Activated CD4-positive, alpha-beta T cell treated with anti-CD3 and anti-CD28 coated beads for 36 hours (primary cell): ENCODE measurements around the gene INIP. TPM values are rescaled to one million over a fixed set of nuclear protein-coding genes. Genes with fewer than 3 reads are reported as not detected.
"Not testable (repeated sequence)": the region's sequence is repeated elsewhere in the genome, so short reads cannot be mapped to it uniquely, and the experiment has no call there.

Experiments used
- ATAC-seq: fragments of 200-7000 bp; cut with Tn5 transposase; one replicate; pipeline ENCODE4 v1.10.0; 2021; ENCODE audit warnings: mild to moderate bottlenecking, moderate library complexity
- CTCF ChIA-PET: fragments of 350-600 bp; sonication (Branson Sonifier 250); formaldehyde crosslinking; loops from one replicate; lab custom pipeline; 2021; ENCODE audit warnings: antibody characterized with exemption; lab: Charles Lee
- POLR2A ChIA-PET: fragments of 350-600 bp; sonication (Branson Sonifier 250); formaldehyde crosslinking; loops from one replicate; lab custom pipeline; 2021; ENCODE audit warnings: antibody characterized with exemption, inconsistent platforms; lab: Charles Lee
- DNase-seq: peaks from one replicate; pipeline ENCODE4 v3.0.0-alpha.2; 2020
- H3K27ac Mint-ChIP-seq: one replicate; pipeline ENCODE4 v1.8.0; 2021; ENCODE audit warnings: mixed read lengths
- H3K27me3 Mint-ChIP-seq: one replicate; pipeline ENCODE4 v1.8.0; 2021; ENCODE audit warnings: mixed read lengths
- H3K36me3 Mint-ChIP-seq: one replicate; pipeline ENCODE4 v1.8.0; 2021; ENCODE audit warnings: low read depth, mixed read lengths
- H3K4me1 Mint-ChIP-seq: one replicate; pipeline ENCODE4 v1.8.0; 2021; ENCODE audit warnings: mixed read lengths
- H3K4me3 Mint-ChIP-seq: one replicate; pipeline ENCODE4 v1.8.0; 2021; ENCODE audit warnings: mild to moderate bottlenecking, moderate library complexity, mixed read lengths
- H3K9me3 Mint-ChIP-seq: one replicate; pipeline ENCODE4 v1.8.0; 2021; ENCODE audit warnings: low read depth, mixed read lengths
- intact Hi-C, 2 experiments: fragments of 100-400 bp; cut with DNase I in 1 of 2; cut with micrococcal nuclease in 1 of 2; formaldehyde crosslinking; loops; one replicate each; pipeline versions ENCODE4 v1.14.2 to v1.15.1; 2022 to 2024; cut with DNase I, micrococcal nuclease
- total RNA-seq, 2 experiments: library from RNA; stranded (reverse); gene quantifications; one replicate each; pipeline ENCODE4 v1.2.3, GENCODE V29; 2021

Gene INIP
- total RNA-seq, 2 experiments from 2014 or later, result 37.3 to 37.7 TPM

DNA sequence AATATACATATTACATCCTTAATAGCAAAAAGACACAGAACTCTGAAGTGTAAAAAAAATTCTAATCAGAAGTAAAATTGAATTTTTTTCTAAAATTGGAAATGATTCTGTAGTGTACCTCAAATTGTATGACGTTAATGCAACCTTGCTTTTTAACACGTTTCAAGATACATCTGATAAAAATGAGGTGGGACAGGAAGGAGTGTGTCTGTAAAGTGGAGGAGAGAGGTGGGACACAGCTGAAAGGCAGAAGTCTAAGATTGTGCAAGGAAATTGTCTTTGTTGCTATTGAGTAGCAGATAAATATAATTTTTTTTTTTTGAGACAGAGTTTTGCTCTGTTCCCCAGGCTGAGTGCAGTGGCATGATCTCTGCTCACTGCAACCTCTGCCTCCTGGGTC, 17.0 kb upstream of the INIP start:
- H3K4me3 Mint-ChIP-seq, result no peak overlapping the region
- ChIA-PET POLR2A (no interaction called here), CTCF (no interaction called here)
- DNase-seq (no peak), ATAC-seq (no peak)
- no peak overlapping the region for H3K27ac Mint-ChIP-seq
- H3K4me1 Mint-ChIP-seq, result no peaks in the 10 kb centered on the region
- intact Hi-C loops, result no loop called here
- H3K27me3 Mint-ChIP-seq, result no peaks in the 10 kb centered on the region
- no peaks in the 10 kb centered on the region for H3K36me3 Mint-ChIP-seq
- H3K9me3 Mint-ChIP-seq, result no peaks in the 10 kb centered on the region

DNA sequence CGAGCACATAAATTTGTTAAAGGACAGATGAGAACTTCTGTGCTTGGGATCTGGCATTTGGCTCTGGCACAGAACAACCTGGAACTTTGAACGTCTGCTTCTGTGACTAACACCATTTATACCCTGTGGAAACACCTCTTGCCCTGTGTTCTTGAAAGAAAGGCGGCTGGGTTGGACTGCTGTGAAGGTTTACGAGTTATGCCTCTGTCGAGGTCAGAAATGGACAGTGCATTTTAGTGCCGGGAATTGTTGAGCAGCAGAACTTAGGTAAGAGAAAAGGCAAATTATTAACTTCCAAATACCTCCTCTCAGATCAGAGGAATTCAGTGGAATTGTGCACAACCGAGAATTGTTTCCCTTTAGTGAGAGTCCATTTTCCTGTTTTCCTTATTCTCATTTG, 14.1 kb upstream of the INIP start:
- no peak for DNase-seq
- Mint-ChIP-seq H3K36me3 (no peaks in the 10 kb centered on the region), H3K9me3 (no peaks in the 10 kb centered on the region), H3K27ac (no peak overlapping the region), H3K27me3 (no peaks in the 10 kb centered on the region), H3K4me1 (no peaks in the 10 kb centered on the region), H3K4me3 (no peak overlapping the region)
- no peak for ATAC-seq
- intact Hi-C loops, result no loop called here
- POLR2A ChIA-PET, result no interaction called here
- CTCF ChIA-PET, result interaction anchor here (1.0 kb wide), 1 partner anchor 18 kb away, joined by 4 read pairs; the partner anchor contains the start of gene SNX30

DNA sequence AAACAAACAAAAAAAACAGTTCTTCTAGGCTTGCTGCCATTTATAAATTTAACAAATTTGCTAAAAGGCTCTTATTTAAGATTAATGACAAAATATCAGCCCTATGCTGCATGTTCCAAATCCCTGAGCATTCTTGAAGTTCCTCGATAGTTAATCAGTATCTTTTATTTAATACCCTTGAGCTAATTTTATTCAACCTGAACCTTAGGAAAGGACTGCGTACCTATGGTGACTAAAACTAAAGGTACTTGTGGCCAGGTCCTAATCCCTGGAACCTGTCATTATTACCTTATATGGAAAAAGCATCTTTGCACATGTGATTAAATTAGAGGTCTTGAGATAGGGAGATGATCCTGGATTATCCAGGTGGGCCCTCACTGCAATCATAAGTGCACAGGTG, 10.5 kb upstream of the INIP start:
- Mint-ChIP-seq H3K36me3 (no peaks in the 10 kb centered on the region), H3K27ac (no peak overlapping the region), H3K9me3 (no peaks in the 10 kb centered on the region), H3K27me3 (no peaks in the 10 kb centered on the region), H3K4me1 (no peaks in the 10 kb centered on the region), H3K4me3 (no peak overlapping the region)
- ChIA-PET CTCF (interaction anchor here (1.9 kb wide), 1 partner anchor 10 kb away, joined by 7 read pairs; the partner anchor contains the start of gene INIP), POLR2A (no interaction called here)
- no peak for ATAC-seq
- no peak for DNase-seq
- intact Hi-C loops, result no loop called here

DNA sequence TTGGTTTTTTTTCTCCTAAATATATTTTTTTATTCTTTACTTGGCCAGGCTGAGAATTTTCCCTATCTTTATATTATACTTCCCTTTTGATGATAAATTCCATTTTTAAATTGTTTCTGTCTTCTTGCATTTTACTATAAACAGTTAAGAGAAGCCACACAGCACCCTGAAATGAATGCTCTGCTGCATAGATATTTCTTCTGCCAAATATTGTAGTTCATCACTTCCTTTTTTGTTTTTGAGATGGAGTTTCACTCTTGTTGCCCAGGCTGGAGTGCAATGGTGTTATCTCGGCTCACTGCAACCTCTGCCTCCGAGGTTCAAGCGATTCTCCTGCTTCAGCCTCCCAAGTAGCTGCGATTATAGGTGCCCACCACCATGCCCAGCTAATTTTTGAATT, 8.5 kb upstream of the INIP start:
- no peaks in the 10 kb centered on the region for H3K9me3 Mint-ChIP-seq
- H3K27ac Mint-ChIP-seq, result no peak overlapping the region
- CTCF ChIA-PET, result no interaction called here
- no peaks in the 10 kb centered on the region for H3K36me3 Mint-ChIP-seq
- no peak for ATAC-seq
- H3K27me3 Mint-ChIP-seq, result no peaks in the 10 kb centered on the region
- no peaks in the 10 kb centered on the region for H3K4me1 Mint-ChIP-seq
- POLR2A ChIA-PET, result no interaction called here
- intact Hi-C loops, result no loop called here
- no peak for DNase-seq
- H3K4me3 Mint-ChIP-seq, result no peak overlapping the region

DNA sequence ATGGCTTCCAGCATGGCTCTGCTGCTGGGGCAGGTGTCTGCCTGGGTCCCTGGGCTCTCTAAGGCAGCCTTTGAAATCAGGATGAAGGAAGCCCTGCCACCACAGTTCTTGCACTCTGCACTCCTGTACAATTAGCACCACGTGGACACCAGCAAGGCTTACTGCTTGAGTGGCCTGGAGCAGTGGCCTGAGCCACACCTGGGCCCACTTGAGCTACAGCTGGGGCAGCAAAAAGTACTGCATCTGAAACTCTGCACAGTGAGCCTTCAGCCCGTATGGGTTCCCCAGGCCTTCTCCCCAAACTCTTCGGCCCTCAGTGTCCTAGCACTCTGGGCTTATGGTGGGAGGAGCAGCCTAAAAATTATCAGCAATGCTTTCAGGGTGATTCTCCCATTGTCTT, 8.0 kb upstream of the INIP start:
- ChIA-PET POLR2A (no interaction called here), CTCF (no interaction called here)
- Mint-ChIP-seq H3K4me1 (no peaks in the 10 kb centered on the region), H3K36me3 (no peaks in the 10 kb centered on the region), H3K4me3 (no peak overlapping the region), H3K9me3 (no peaks in the 10 kb centered on the region), H3K27me3 (no peaks in the 10 kb centered on the region), H3K27ac (no peak overlapping the region)
- ATAC-seq, result no peak
- no peak for DNase-seq
- intact Hi-C loops, result no loop called here

DNA sequence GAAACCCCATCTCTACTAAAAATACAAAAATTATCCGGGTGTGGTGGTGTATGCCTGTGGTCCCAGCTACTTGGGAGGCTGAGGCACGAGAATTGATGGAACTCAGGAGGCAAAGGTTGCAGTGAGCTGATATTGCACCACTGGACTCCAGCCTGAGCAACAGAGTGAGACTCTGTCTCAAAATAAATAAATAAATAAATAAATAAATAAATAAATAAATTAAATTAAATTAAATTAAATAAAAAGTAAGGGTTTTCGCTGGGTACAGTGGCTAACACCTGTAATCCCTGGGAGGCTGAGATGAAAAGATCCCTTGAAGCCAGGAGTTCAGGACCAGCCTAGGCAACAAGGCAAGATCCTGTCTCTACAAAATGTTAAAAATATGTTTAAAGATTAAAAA, 4.8 kb upstream of the INIP start:
- CTCF ChIA-PET, result interaction anchor here (1.0 to 1.5 kb wide), 2 partner anchors 27 to 180 kb away, joined by 3 to 4 read pairs; no protein-coding TSS in a partner anchor
- ATAC-seq, H3K27me3 Mint-ChIP-seq, H3K4me1 Mint-ChIP-seq, DNase-seq, H3K4me3 Mint-ChIP-seq, POLR2A ChIA-PET, H3K9me3 Mint-ChIP-seq, H3K36me3 Mint-ChIP-seq, intact Hi-C loops, H3K27ac Mint-ChIP-seq: not testable (repeated sequence)

DNA sequence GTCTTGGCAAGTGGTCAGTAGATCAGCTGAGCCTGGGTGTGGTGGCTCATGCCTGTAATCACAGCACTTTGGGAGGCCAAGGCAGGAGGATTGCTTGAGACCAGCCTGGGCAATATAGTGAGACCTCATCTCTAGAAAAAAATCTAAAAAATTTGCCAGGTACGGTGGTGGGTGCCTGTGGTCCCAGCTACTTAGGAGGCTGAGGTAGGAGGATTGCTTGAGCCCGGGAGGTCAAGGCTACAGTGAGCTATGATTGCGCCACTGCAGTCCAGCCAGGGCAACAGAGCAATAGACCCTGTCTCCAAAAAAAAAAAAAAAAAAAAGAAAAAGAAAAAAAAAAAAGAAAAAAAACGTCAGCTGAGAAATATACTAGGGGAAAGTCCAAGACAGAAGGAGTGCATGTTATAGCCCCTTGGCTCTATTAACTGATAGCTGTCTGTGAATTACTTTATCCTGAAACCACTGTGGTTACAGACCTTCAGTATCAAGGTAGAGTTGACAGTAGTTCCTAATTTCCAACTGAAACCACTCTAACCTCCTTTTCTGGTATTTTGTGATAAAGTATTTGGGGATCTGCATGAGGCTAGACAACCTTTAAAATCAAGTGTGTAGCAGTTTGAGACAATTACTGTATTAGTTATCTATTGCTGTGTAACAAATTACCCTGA, 2.3 kb upstream of the INIP start:
- ChIA-PET CTCF (interaction anchor here (0.6 to 2.0 kb wide), 3 partner anchors 16 to 543 kb away, joined by 3 to 8 read pairs (median 4); no protein-coding TSS in a partner anchor), POLR2A (no interaction called here)
- no peaks in the 10 kb centered on the region for H3K9me3 Mint-ChIP-seq
- DNase-seq (no peak), ATAC-seq (no peak)
- no peaks in the 10 kb centered on the region for H3K27me3 Mint-ChIP-seq
- peaks cover 21% of the 10 kb centered on the region for H3K4me1 Mint-ChIP-seq
- intact Hi-C loops, result no loop called here
- H3K36me3 Mint-ChIP-seq, result peaks cover 2% of the 10 kb centered on the region
- H3K27ac Mint-ChIP-seq, result no peak overlapping the region
- no peak overlapping the region for H3K4me3 Mint-ChIP-seq

DNA sequence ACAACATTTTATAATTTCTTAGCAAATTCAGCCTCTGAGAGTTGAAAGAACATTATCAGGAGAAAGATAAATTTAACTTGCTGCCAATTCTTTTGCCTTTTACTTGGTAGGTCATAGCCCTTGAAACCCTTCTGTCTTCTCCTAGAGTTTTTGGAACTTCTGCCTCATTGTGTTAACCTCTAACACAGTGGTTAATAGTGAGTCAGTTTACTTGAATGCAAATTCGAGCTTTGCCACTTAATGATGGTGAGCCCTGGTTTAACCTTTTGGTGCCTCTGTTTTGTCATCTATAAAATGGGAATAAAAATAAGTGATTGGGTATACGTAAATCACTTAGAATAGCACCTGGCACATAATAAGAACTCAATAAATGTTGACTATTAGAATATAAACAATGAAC, 1.8 kb upstream of the INIP start:
- Mint-ChIP-seq H3K36me3 (peaks cover 2% of the 10 kb centered on the region), H3K9me3 (no peaks in the 10 kb centered on the region), H3K4me3 (no peak overlapping the region), H3K27ac (no peak overlapping the region), H3K27me3 (no peaks in the 10 kb centered on the region), H3K4me1 (peaks cover 24% of the 10 kb centered on the region)
- POLR2A ChIA-PET, result interaction anchor here (0.6 to 1.4 kb wide), 3 partner anchors 340 to 1246 kb away, joined by 3 read pairs; no protein-coding TSS in a partner anchor
- DNase-seq, result no peak
- intact Hi-C loops, result loop anchor here (2.0 to 10.0 kb wide), 7 partner anchors 73 to 1235 kb away; partner anchors contain the start of genes ECPAS (in 1 of the 2), PTBP3 (in 1 of the 2) and UGCG (in 1 of the 2)
- ATAC-seq, result no peak
- CTCF ChIA-PET, result interaction anchor here (0.5 to 2.0 kb wide), 6 partner anchors 15 to 543 kb away, joined by 3 to 8 read pairs (median 4); no protein-coding TSS in a partner anchor

DNA sequence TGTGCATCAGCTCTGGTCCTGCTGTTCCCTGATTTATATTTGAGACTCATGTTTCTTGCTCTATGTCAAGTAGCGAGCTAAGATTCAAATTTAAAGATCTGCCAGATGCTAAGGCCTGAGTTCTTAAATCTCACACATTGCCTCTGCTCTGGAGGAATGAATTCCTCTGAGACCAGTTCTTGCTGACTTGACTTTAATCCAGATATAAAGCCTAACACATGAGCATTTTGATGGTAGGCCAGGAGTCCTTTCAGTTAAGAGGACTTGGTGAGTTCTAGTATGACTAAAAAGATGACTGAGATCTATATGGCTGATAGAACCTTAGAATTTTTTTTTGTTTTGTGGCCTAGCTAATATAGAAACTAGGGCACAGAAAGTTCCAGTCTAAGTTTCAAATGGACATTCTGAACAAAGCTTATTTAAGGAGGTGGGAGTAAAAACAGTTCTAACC, 1.3 kb upstream of the INIP start:
- no peak for ATAC-seq
- intact Hi-C loops, result loop anchor here (2.0 to 10.0 kb wide), 7 partner anchors 73 to 1234 kb away; partner anchors contain the start of genes ECPAS (in 1 of the 2), PTBP3 (in 1 of the 2) and UGCG (in 1 of the 2)
- Mint-ChIP-seq H3K27me3 (no peaks in the 10 kb centered on the region), H3K27ac (no peak overlapping the region), H3K36me3 (peaks cover 2% of the 10 kb centered on the region), H3K4me1 (peaks cover 26% of the 10 kb centered on the region), H3K4me3 (no peak overlapping the region), H3K9me3 (no peaks in the 10 kb centered on the region)
- DNase-seq, result no peak
- CTCF ChIA-PET, result interaction anchor here (0.5 to 2.0 kb wide), 8 partner anchors 9 to 536 kb away, joined by 3 to 8 read pairs (median 4); partner anchors contain the start of gene SNX30
- POLR2A ChIA-PET, result interaction anchor here (0.6 to 1.4 kb wide), 3 partner anchors 340 to 1246 kb away, joined by 3 read pairs; no protein-coding TSS in a partner anchor

DNA sequence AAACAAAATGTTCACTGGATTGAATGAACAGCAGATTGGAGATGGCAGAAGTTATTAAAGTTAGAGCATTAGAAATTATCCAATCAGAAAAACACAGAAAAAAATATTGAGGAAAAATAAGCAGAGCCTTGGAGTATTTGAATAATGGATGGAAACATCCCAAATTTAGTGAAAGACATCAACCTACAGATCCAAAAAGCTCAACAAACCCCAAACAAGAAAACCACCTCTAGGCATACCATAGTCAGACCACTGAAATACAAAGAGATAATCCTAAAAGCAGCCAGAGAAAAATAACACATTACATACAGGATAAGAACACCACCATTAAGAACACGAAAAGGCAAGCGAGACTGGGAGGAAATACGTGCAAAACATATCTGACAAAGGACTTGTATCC, 5.2 kb downstream of the INIP start:
- H3K4me1 Mint-ChIP-seq, result peaks cover 53% of the 10 kb centered on the region
- H3K27ac Mint-ChIP-seq, result no peak overlapping the region
- ChIA-PET CTCF (interaction anchor here (0.9 to 1.2 kb wide), 2 partner anchors 18 to 79 kb away, joined by 3 read pairs; no protein-coding TSS in a partner anchor), POLR2A (no interaction called here)
- DNase-seq (no peak), ATAC-seq (no peak)
- H3K27me3 Mint-ChIP-seq, result no peaks in the 10 kb centered on the region
- no peaks in the 10 kb centered on the region for H3K9me3 Mint-ChIP-seq
- intact Hi-C loops, result loop anchor here (10.0 kb wide), 4 partner anchors 338 to 1228 kb away; partner anchors contain the start of genes ECPAS (in 1 of the 2) and UGCG (in 1 of the 2)
- H3K4me3 Mint-ChIP-seq, result no peak overlapping the region
- peaks cover 30% of the 10 kb centered on the region for H3K36me3 Mint-ChIP-seq

DNA sequence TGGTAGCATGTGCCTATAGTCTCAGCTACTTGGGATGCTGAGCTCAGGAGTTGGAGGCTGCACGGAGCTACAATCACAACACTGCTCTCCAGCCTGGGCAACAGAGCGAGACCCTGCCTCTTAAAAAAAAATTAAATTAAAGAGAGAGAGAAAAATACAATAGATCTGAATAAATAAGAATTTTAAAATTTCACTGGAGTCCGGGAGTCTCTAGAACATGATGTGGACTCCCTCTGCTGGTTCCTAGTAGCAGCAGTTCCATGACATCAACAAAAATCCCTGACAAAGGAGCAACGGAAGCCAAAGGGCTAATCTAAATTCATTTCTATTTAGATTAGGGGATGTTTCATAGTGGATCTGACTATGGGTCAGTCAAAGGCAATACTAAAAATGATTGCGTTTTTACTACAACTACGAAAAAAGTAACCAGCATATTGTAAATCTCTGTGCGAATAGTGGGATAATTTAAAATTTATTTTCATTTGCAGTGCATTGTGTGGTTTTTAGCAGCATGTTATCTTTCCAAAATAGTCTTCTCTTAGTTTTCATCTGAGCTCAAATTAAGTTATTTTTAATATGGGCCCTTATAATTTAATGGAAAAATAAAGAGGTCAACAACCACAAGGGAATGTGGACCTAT, 6.7 kb downstream of the INIP start:
- no peak overlapping the region for H3K27ac Mint-ChIP-seq
- intact Hi-C loops, result loop anchor here (10.0 kb wide), 4 partner anchors 336 to 1226 kb away; partner anchors contain the start of genes ECPAS (in 1 of the 2) and UGCG (in 1 of the 2)
- no peaks in the 10 kb centered on the region for H3K27me3 Mint-ChIP-seq
- ChIA-PET POLR2A (no interaction called here), CTCF (interaction anchor here (0.7 to 1.2 kb wide), 3 partner anchors 11 to 82 kb away, joined by 3 to 5 read pairs (median 3); no protein-coding TSS in a partner anchor)
- H3K4me3 Mint-ChIP-seq, result no peak overlapping the region
- H3K4me1 Mint-ChIP-seq, result peaks cover 46% of the 10 kb centered on the region
- peaks cover 31% of the 10 kb centered on the region for H3K36me3 Mint-ChIP-seq
- H3K9me3 Mint-ChIP-seq, result no peaks in the 10 kb centered on the region
- DNase-seq, result no peak
- no peak for ATAC-seq
